ENCODE results near the gene ANKRD39.

Gene ANKRD39

GRCh38 chr2:96857667-96858372, at the start of gene ANKRD39:
Gene ANKRD39 (minus strand): TSS chr2:96858016. CDS start chr2:96857987, 29 bp downstream.
- peaks cover 9% of the 10 kb centered on the region for H3K36me3 Mint-ChIP-seq (ENCODE audit: low read depth)
- DNase-seq (peak; percentile 98), ATAC-seq (peak; percentile 95)
- no peaks in the 10 kb centered on the region for H3K27me3 Mint-ChIP-seq
- H3K4me3 Mint-ChIP-seq: peak within 1 kb of the TSS; percentile 89
- peaks cover 31% of the 10 kb centered on the region for H3K4me1 Mint-ChIP-seq
- peak within 1 kb of the TSS; percentile 81 for H3K27ac Mint-ChIP-seq
- no peaks in the 10 kb centered on the region for H3K9me3 Mint-ChIP-seq

- Mint-ChIP-seq H3K27ac (no peak overlapping the region), H3K36me3 (ENCODE audit: low read depth) (no peaks in the 10 kb centered on the region), H3K4me1 (peaks cover 7% of the 10 kb centered on the region), H3K27me3 (no peaks in the 10 kb centered on the region), H3K9me3 (no peaks in the 10 kb centered on the region), H3K4me3 (no peak overlapping the region)
- DNase-seq (no peak), ATAC-seq (no peak)
Observed at GRCh38 chr2:96906729-96907114, 48.9 kb upstream of the ANKRD39 start.

DNA sequence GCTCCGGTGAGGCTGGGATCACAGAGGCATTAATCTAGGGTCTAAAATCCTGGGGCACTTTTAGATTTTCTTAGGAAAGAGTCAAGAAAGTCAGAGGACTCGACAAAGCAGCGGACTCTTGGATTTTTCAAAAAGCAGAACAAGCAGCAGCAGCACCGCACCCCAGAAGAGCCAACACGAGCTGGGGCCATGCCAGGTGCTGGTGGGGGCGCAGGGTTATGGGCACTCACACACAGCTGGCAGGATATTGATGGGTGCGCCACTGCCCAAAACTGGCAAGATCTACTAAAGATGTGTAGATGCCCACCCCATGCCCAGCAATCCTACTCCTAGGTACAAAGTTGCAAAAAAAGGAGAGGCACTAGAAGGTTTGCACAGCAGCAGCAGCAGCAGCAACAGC, 46.0 kb upstream of the ANKRD39 start:
- no peak for DNase-seq
- H3K36me3 Mint-ChIP-seq (ENCODE audit: low read depth): no peaks in the 10 kb centered on the region
- no peaks in the 10 kb centered on the region for H3K9me3 Mint-ChIP-seq
- no peak for ATAC-seq
- no peak overlapping the region for H3K27ac Mint-ChIP-seq
- H3K4me1 Mint-ChIP-seq: peaks cover 9% of the 10 kb centered on the region
- H3K4me3 Mint-ChIP-seq: no peak overlapping the region
- H3K27me3 Mint-ChIP-seq: no peaks in the 10 kb centered on the region

GRCh38 chr2:96903318-96903717, 45.5 kb upstream of the ANKRD39 start:
- no peaks in the 10 kb centered on the region for H3K36me3 Mint-ChIP-seq (ENCODE audit: low read depth)
- no peaks in the 10 kb centered on the region for H3K9me3 Mint-ChIP-seq
- no peak overlapping the region for H3K27ac Mint-ChIP-seq
- DNase-seq (no peak), ATAC-seq (no peak)
- peaks cover 13% of the 10 kb centered on the region for H3K4me1 Mint-ChIP-seq
- no peak overlapping the region for H3K4me3 Mint-ChIP-seq
- H3K27me3 Mint-ChIP-seq: no peaks in the 10 kb centered on the region

- H3K4me1 Mint-ChIP-seq: peaks cover 23% of the 10 kb centered on the region
- no peak overlapping the region for H3K27ac Mint-ChIP-seq
- H3K9me3 Mint-ChIP-seq: no peaks in the 10 kb centered on the region
- ATAC-seq (no peak), DNase-seq (no peak)
- no peaks in the 10 kb centered on the region for H3K36me3 Mint-ChIP-seq (ENCODE audit: low read depth)
- no peaks in the 10 kb centered on the region for H3K27me3 Mint-ChIP-seq
- no peak overlapping the region for H3K4me3 Mint-ChIP-seq
Observed at GRCh38 chr2:96900237-96900636, 42.4 kb upstream of the ANKRD39 start.

DNA sequence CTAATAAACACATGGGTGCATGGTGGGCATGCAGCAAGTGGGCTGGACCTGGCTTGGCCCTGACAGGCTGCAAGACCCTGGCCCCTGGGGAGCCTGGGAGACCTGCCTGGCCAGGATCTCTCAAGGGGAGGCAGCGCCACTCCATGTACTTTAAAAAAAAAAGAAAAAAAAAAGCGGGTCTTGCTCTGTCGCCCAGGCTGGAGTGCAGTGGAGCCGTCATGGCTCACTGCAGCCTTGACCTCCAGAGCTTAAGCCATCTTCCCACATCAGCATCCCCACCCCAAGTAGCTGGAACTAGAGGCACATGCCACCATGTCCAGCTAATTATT, 41.6 kb upstream of the ANKRD39 start:
- H3K9me3 Mint-ChIP-seq: no peaks in the 10 kb centered on the region

GRCh38 chr2:96898641-96899412, 41.0 kb upstream of the ANKRD39 start:
- Mint-ChIP-seq H3K4me1 (peaks cover 22% of the 10 kb centered on the region), H3K9me3 (no peaks in the 10 kb centered on the region), H3K27me3 (no peaks in the 10 kb centered on the region), H3K36me3 (ENCODE audit: low read depth) (no peaks in the 10 kb centered on the region), H3K27ac (no peak overlapping the region), H3K4me3 (no peak overlapping the region)
- no peak for DNase-seq
- peak; percentile 37 for ATAC-seq

More for the DNA sequence above, 41.6 kb upstream of the ANKRD39 start:
- no peaks in the 10 kb centered on the region for H3K27me3 Mint-ChIP-seq
- DNase-seq (no peak), ATAC-seq (no peak)
- H3K36me3 Mint-ChIP-seq (ENCODE audit: low read depth): no peaks in the 10 kb centered on the region
- H3K4me1 Mint-ChIP-seq: peaks cover 26% of the 10 kb centered on the region
- H3K27ac Mint-ChIP-seq: no peak overlapping the region
- H3K4me3 Mint-ChIP-seq: no peak overlapping the region

DNA sequence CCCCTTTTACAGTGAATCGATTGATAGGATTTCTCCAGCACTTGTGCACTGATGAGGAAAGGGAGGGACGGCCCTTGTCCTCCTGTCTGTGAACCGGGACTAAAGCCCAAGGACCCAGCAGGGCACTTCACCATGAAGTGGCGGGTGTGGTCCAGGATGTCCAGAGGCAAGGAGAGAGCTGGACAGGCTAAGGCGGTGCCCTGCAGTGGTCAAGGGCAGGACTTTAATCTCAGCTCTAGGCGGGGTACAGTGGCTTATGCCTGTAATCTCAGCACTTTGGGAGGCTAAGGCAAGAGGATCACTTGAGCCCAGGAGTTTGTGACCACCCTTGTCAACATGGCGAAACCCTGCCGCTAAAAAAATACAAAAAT, 40.3 kb upstream of the ANKRD39 start:
- ATAC-seq: no peak
- H3K4me3 Mint-ChIP-seq: no peak overlapping the region
- H3K27ac Mint-ChIP-seq: no peak overlapping the region
- no peaks in the 10 kb centered on the region for H3K27me3 Mint-ChIP-seq
- H3K9me3 Mint-ChIP-seq: no peaks in the 10 kb centered on the region
- DNase-seq: no peak
- H3K36me3 Mint-ChIP-seq (ENCODE audit: low read depth): no peaks in the 10 kb centered on the region
- peaks cover 22% of the 10 kb centered on the region for H3K4me1 Mint-ChIP-seq

- Mint-ChIP-seq H3K4me1 (peaks cover 22% of the 10 kb centered on the region), H3K27me3 (no peaks in the 10 kb centered on the region), H3K4me3 (no peak overlapping the region), H3K36me3 (ENCODE audit: low read depth) (no peaks in the 10 kb centered on the region), H3K9me3 (no peaks in the 10 kb centered on the region), H3K27ac (no peak overlapping the region)
- DNase-seq (no peak), ATAC-seq (no peak)
Observed at GRCh38 chr2:96897491-96898134, 39.8 kb upstream of the ANKRD39 start.

GRCh38 chr2:96895746-96896651, 38.2 kb upstream of the ANKRD39 start:
- H3K4me3 Mint-ChIP-seq: no peak overlapping the region
- H3K4me1 Mint-ChIP-seq: peaks cover 34% of the 10 kb centered on the region

DNA sequence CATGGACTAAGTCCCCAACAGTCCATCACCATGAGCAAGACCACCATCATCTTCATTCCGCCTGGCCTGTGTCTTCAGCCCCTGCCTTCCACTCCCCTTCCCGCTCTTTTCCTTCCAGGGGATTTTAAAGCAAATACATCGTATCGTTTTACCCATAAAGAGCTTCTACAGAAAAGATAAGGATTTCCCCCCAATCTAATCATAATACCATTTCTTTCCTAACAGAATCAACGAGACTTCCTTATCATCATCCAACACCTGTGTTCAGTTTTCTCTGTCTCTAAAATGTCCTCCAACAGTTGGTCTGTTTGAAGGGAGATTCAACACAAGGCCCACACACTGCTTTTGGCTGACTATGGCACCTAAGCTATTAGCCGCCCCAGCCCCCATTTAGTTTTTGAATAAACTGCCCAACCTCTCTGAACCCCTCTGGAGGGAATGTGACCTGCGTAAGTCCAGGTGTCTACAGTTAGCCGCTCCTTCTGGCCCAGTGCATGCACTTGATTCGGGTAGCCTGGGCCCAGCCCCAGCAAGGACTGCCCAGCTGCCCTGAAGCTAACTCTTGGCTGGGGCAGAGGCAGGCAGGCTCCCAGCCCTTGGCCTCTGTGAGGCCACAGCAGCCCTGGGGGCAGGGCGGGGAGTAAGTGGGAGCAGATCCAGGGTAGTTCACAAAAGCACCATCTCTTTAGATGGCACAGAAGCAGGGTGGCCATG, 37.4 kb upstream of the ANKRD39 start:
- peaks cover 34% of the 10 kb centered on the region for H3K4me1 Mint-ChIP-seq
- DNase-seq (no peak), ATAC-seq (no peak)
- H3K27me3 Mint-ChIP-seq: no peaks in the 10 kb centered on the region
- H3K27ac Mint-ChIP-seq: peak overlapping the region; percentile 3
- no peaks in the 10 kb centered on the region for H3K36me3 Mint-ChIP-seq (ENCODE audit: low read depth)
- no peak overlapping the region for H3K4me3 Mint-ChIP-seq
- H3K9me3 Mint-ChIP-seq: no peaks in the 10 kb centered on the region

More at GRCh38 chr2:96895746-96896651, 38.2 kb upstream of the ANKRD39 start:
- DNase-seq (no peak), ATAC-seq (no peak)
- no peak overlapping the region for H3K27ac Mint-ChIP-seq
- H3K27me3 Mint-ChIP-seq: no peaks in the 10 kb centered on the region
- no peaks in the 10 kb centered on the region for H3K9me3 Mint-ChIP-seq
- H3K36me3 Mint-ChIP-seq (ENCODE audit: low read depth): no peaks in the 10 kb centered on the region

DNA sequence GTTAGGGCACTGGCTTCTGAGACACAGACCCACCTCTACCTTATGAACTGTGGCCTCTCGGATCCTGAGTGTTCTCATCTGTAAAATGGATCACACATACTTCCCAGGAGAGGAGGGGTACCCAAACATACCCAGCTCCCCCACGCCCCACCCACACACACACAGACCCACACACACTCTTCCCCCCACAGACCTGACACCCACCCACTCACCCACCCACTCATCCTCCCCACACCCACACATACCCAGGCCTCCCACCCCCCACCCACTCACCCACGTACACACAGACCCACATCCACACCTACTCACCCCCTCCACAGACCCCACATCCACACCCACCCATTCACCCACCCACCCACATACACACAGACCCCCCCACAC, 36.3 kb upstream of the ANKRD39 start:
- DNase-seq (no peak), ATAC-seq (no peak)
- H3K27me3 Mint-ChIP-seq: no peaks in the 10 kb centered on the region
- no peak overlapping the region for H3K4me3 Mint-ChIP-seq
- no peak overlapping the region for H3K27ac Mint-ChIP-seq
- H3K36me3 Mint-ChIP-seq (ENCODE audit: low read depth): no peaks in the 10 kb centered on the region
- H3K4me1 Mint-ChIP-seq: peaks cover 33% of the 10 kb centered on the region
- no peaks in the 10 kb centered on the region for H3K9me3 Mint-ChIP-seq

- Mint-ChIP-seq H3K9me3 (no peaks in the 10 kb centered on the region), H3K4me3 (no peak overlapping the region), H3K4me1 (peaks cover 27% of the 10 kb centered on the region), H3K27ac (no peak overlapping the region), H3K27me3 (no peaks in the 10 kb centered on the region), H3K36me3 (ENCODE audit: low read depth) (no peaks in the 10 kb centered on the region)
- DNase-seq (no peak), ATAC-seq (no peak)
Observed at GRCh38 chr2:96893289-96894150, 35.7 kb upstream of the ANKRD39 start.
